ENCODE results near the gene FAM78A.

FAM78A gene

DNA sequence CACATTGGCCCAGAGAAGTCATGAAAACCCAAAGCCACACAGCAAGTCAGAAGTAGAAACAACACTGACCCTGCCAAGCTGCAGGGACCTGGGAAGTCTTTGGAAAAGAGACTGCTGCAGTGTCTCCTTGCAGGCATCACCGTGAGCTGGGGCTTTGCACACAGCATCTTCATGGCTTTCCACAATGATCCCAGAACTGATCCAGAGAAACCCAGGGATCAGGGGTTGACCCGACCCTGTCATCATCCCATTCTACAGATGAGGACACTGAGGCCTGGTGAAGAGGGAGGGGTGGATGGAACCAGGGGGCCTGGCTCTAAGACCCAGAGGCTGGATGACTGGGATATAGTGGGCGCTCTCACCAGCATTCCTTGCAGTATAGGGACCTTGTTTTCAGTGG lies 4.3 kb upstream of the FAM78A start:
- no peak overlapping the region for H3K9ac ChIP-seq (ENCODE audit: low read depth, low read length, poor library complexity, severe bottlenecking)
- TF ChIP-seq EZH2phosphoT487 (IDR thresholded peaks at IDR 0.05; ENCODE audit: borderline replicate concordance): no peak
- TF ChIP-seq, protein P1, sequence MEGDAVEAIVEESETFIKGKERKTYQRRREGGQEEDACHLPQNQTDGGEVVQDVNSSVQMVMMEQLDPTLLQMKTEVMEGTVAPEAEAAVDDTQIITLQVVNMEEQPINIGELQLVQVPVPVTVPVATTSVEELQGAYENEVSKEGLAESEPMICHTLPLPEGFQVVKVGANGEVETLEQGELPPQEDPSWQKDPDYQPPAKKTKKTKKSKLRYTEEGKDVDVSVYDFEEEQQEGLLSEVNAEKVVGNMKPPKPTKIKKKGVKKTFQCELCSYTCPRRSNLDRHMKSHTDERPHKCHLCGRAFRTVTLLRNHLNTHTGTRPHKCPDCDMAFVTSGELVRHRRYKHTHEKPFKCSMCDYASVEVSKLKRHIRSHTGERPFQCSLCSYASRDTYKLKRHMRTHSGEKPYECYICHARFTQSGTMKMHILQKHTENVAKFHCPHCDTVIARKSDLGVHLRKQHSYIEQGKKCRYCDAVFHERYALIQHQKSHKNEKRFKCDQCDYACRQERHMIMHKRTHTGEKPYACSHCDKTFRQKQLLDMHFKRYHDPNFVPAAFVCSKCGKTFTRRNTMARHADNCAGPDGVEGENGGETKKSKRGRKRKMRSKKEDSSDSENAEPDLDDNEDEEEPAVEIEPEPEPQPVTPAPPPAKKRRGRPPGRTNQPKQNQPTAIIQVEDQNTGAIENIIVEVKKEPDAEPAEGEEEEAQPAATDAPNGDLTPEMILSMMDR (conservative IDR thresholded peaks at IDR 0.05; ENCODE audit: low read length): no peak
- no peaks in the 10 kb centered on the region for H3K9me3 ChIP-seq (ENCODE audit: insufficient read depth, low read depth, low read length)
- no peaks in the 10 kb centered on the region for H3F3A ChIP-seq (ENCODE audit: low read depth)
- no peaks in the 10 kb centered on the region for H3K36me3 ChIP-seq (ENCODE audit: insufficient read depth, low read length)
- peaks cover 13% of the 10 kb centered on the region for H3K4me1 ChIP-seq (ENCODE audit: insufficient read depth, low read length, poor library complexity, severe bottlenecking)
- no peak overlapping the region for H3K4me3 ChIP-seq (ENCODE audit: low read length, poor library complexity, severe bottlenecking)
- no peaks in the 10 kb centered on the region for H3K9me2 ChIP-seq (replicated peaks; ENCODE audit: low read depth, low read length)
- peaks cover 9% of the 10 kb centered on the region for H3K79me2 ChIP-seq (ENCODE audit: insufficient read depth, low read length)
- H3K27me3 ChIP-seq (ENCODE audit: insufficient read depth, low read length, poor library complexity, severe bottlenecking): no peaks in the 10 kb centered on the region
- H2AFZ ChIP-seq (ENCODE audit: low read length): no peak overlapping the region
- no peaks in the 10 kb centered on the region for H4K20me1 ChIP-seq (ENCODE audit: insufficient read depth, low read length, poor library complexity, severe bottlenecking)
- no peak overlapping the region for H3K4me2 ChIP-seq (ENCODE audit: low read depth, low read length, poor library complexity, severe bottlenecking)

GRCh38 chr9:131279863-131280570 lies 3.7 kb upstream of the FAM78A start:
- no peak overlapping the region for H3K4me3 ChIP-seq (ENCODE audit: low read length, poor library complexity, severe bottlenecking)
- no peaks in the 10 kb centered on the region for H3K9me3 ChIP-seq (ENCODE audit: insufficient read depth, low read depth, low read length)
- no peak overlapping the region for H3K9ac ChIP-seq (ENCODE audit: low read depth, low read length, poor library complexity, severe bottlenecking)
- no peak overlapping the region for H3K4me2 ChIP-seq (ENCODE audit: low read depth, low read length, poor library complexity, severe bottlenecking)
- H2AFZ ChIP-seq (ENCODE audit: low read length): no peak overlapping the region
- no peaks in the 10 kb centered on the region for H3F3A ChIP-seq (ENCODE audit: low read depth)
- no peaks in the 10 kb centered on the region for H3K9me2 ChIP-seq (replicated peaks; ENCODE audit: low read depth, low read length)
- no peaks in the 10 kb centered on the region for H3K36me3 ChIP-seq (ENCODE audit: insufficient read depth, low read length)
- no peaks in the 10 kb centered on the region for H4K20me1 ChIP-seq (ENCODE audit: insufficient read depth, low read length, poor library complexity, severe bottlenecking)
- no peaks in the 10 kb centered on the region for H3K27me3 ChIP-seq (ENCODE audit: insufficient read depth, low read length, poor library complexity, severe bottlenecking)
- H3K79me2 ChIP-seq (ENCODE audit: insufficient read depth, low read length): peaks cover 16% of the 10 kb centered on the region
- TF ChIP-seq, protein P1 (conservative IDR thresholded peaks at IDR 0.05; ENCODE audit: low read length): no peak
- TF ChIP-seq EZH2phosphoT487 (IDR thresholded peaks at IDR 0.05; ENCODE audit: borderline replicate concordance): no peak
- peaks cover 19% of the 10 kb centered on the region for H3K4me1 ChIP-seq (ENCODE audit: insufficient read depth, low read length, poor library complexity, severe bottlenecking)

DNA sequence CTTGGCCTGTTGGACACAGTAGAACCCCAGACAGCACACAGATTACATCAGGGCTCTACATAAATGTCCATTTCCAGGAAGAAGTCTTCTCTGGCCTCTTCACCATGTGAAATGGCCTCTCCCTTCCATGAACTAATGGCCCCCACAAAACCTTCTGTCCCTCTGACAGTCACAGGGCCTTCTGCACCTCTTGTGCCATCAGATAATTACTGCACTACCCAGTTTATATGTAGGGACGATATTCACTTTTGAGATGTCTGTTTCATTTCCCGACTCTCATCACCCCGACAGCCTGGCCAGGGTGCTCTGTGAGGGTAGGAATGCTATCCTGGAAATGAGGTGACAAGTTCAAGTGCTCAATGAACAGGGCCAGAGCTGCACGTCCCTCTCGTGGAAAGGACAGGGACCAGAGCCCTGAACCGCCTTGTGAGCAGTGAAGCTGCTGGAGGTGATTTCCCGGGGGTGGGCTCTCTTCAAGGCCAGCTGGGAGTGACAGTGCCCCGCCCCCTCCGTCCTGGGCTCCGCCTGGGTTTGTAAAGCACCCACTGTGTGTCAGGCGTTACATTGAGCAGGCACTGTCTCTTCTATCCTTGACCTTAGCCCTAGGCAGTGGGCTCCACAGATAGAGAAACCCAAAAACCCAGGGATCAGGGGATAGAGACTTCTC lies 3.0 kb upstream of the FAM78A start:
- Histone ChIP-seq H3K36me3 (ENCODE audit: insufficient read depth, low read length) (no peaks in the 10 kb centered on the region), H3K4me1 (ENCODE audit: insufficient read depth, low read length, poor library complexity, severe bottlenecking) (peaks cover 26% of the 10 kb centered on the region), H3K9ac (ENCODE audit: low read depth, low read length, poor library complexity, severe bottlenecking) (no peak overlapping the region), H3K27me3 (ENCODE audit: insufficient read depth, low read length, poor library complexity, severe bottlenecking) (no peaks in the 10 kb centered on the region), H2AFZ (ENCODE audit: low read length) (peak overlapping the region; percentile 69; the same call in 1 of the 2 replicates), H3K9me3 (ENCODE audit: insufficient read depth, low read depth, low read length) (no peaks in the 10 kb centered on the region), H3K4me2 (ENCODE audit: low read depth, low read length, poor library complexity, severe bottlenecking) (no peak overlapping the region), H4K20me1 (ENCODE audit: insufficient read depth, low read length, poor library complexity, severe bottlenecking) (no peaks in the 10 kb centered on the region), H3F3A (ENCODE audit: low read depth) (no peaks in the 10 kb centered on the region), H3K4me3 (ENCODE audit: low read length, poor library complexity, severe bottlenecking) (no peak overlapping the region), H3K79me2 (ENCODE audit: insufficient read depth, low read length) (peaks cover 23% of the 10 kb centered on the region), H3K9me2 (replicated peaks; ENCODE audit: low read depth, low read length) (no peaks in the 10 kb centered on the region)
- TF ChIP-seq, protein P1 (conservative IDR thresholded peaks at IDR 0.05; ENCODE audit: low read length): no peak
- TF ChIP-seq EZH2phosphoT487 (IDR thresholded peaks at IDR 0.05; ENCODE audit: borderline replicate concordance): no peak
